H1 (cell line): Measurements from ENCODE around the gene LORICRIN. TPM values are rescaled to one million over a fixed set of nuclear protein-coding genes. Genes with fewer than 3 reads are reported as not detected.

ENCODE experiments used
- CTCF ChIA-PET: fragments of 300-600 bp; sonication (Branson Sonifier 250); formaldehyde crosslinking; loops from one replicate; lab custom pipeline; 2021; ENCODE audit not compliant: partially characterized antibody; lab: Charles Lee
- POLR2A ChIA-PET: fragments of 300-600 bp; sonication (Branson Sonifier 250); formaldehyde crosslinking; loops from one replicate; lab custom pipeline; 2021; ENCODE audit warnings: inconsistent platforms; ENCODE audit not compliant: partially characterized antibody; lab: Charles Lee
- DNase-seq, 2 experiments: peaks; one replicate each; pipeline versions ENCODE4 v3.0.0 to v3.0.0-alpha.2; 2010 to 2022; ENCODE audit warnings: low spot score in 2 of 2, low read depth in 1 of 2, mixed read lengths in 1 of 2
- FAIRE-seq: peaks from 2 replicates; lab custom pipeline; 2011; peaks lifted over from hg19 to GRCh38; lab: Jason Lieb, UNC
- H2AFZ ChIP-seq: 2 replicates; pipeline ENCODE4 v1.8.1; 2012; ENCODE audit warnings: low read length, inconsistent platforms
- H2AK5ac ChIP-seq: 2 replicates; pipeline ENCODE4 v1.6.1; 2013; ENCODE audit warnings: low read depth, low read length
- H2BK120ac ChIP-seq: replicated peaks from 2 replicates; pipeline ENCODE3; 2013; ENCODE audit warnings: low read depth, low read length, inconsistent platforms
- H2BK12ac ChIP-seq: 2 replicates; pipeline ENCODE4 v1.6.1; 2013; ENCODE audit warnings: low read depth, low read length
- H2BK15ac ChIP-seq: 2 replicates; pipeline ENCODE4 v1.6.1; 2013; ENCODE audit warnings: low read length
- H2BK20ac ChIP-seq: 2 replicates; pipeline ENCODE4 v1.6.1; 2013; ENCODE audit warnings: low read length
- H2BK5ac ChIP-seq: 2 replicates; pipeline ENCODE4 v1.6.1; 2013; ENCODE audit warnings: low read depth, low read length
- H3K14ac ChIP-seq: 2 replicates; pipeline ENCODE4 v1.6.1; 2013; ENCODE audit warnings: inconsistent platforms; ENCODE audit not compliant: insufficient read length
- H3K18ac ChIP-seq: 2 replicates; pipeline ENCODE4 v1.6.1; 2013; ENCODE audit warnings: low read length; ENCODE audit errors: extremely low read depth
- H3K23ac ChIP-seq: 2 replicates; pipeline ENCODE4 v1.6.1; 2013; ENCODE audit warnings: inconsistent platforms; ENCODE audit not compliant: insufficient read length
- H3K23me2 ChIP-seq: 2 replicates; pipeline ENCODE4 v1.6.1; 2013; ENCODE audit warnings: low read depth, low read length
- H3K27ac ChIP-seq: 2 replicates; pipeline ENCODE4 v1.6.1; 2011; ENCODE audit warnings: low read depth, low read length, inconsistent platforms
- H3K27me3 ChIP-seq, 4 experiments: replicated peaks in 1 of 4; 1 replicate in 1 of 4; 2 replicates in 3 of 4; pipeline versions ENCODE4 v1.6.1 to v1.8.1; 2011 to 2013; ENCODE audit warnings: low read length in 3 of 4, mild to moderate bottlenecking in 3 of 4, inconsistent platforms in 2 of 4, mixed read lengths in 2 of 4, moderate library complexity in 1 of 4; ENCODE audit not compliant: control insufficient read depth in 3 of 4, insufficient read depth in 3 of 4; ENCODE audit errors: extremely low read depth in 1 of 4
- H3K36me3 ChIP-seq, 4 experiments: 2 replicates each; pipeline versions ENCODE4 v1.6.1 to v1.8.1; 2011 to 2013; ENCODE audit warnings: mild to moderate bottlenecking in 4 of 4, low read length in 3 of 4, moderate library complexity in 2 of 4, control low read depth in 1 of 4, inconsistent platforms in 1 of 4; ENCODE audit not compliant: insufficient read depth in 4 of 4, control insufficient read depth in 2 of 4
- H3K4ac ChIP-seq: replicated peaks from 2 replicates; pipeline ENCODE3; 2013; ENCODE audit warnings: low read length, low read depth, mixed read lengths, inconsistent platforms; ENCODE audit not compliant: insufficient read length
- H3K4me1 ChIP-seq, 4 experiments: replicated peaks in 1 of 4; 1 replicate in 1 of 4; 2 replicates in 3 of 4; pipeline versions ENCODE4 v1.6.1 to v1.8.1; 2011 to 2013; ENCODE audit warnings: low read length in 3 of 4, inconsistent platforms in 2 of 4, mixed read lengths in 1 of 4; ENCODE audit not compliant: insufficient read depth in 4 of 4, control insufficient read depth in 3 of 4
- H3K4me2 ChIP-seq, 2 experiments: 2 replicates each; pipeline versions ENCODE4 v1.6.1 to v1.8.1; 2011 to 2013; ENCODE audit warnings: low read depth in 2 of 2, low read length in 2 of 2, control low read depth in 1 of 2, inconsistent platforms in 1 of 2, mild to moderate bottlenecking in 1 of 2; ENCODE audit not compliant: insufficient read depth in 1 of 2
- H3K4me3 ChIP-seq, 4 experiments: fragments of 200-600, 300-600 bp in 1 of 4; sonication (generic), shearing (Covaris generic), sonication (Bioruptor Twin) in 1 of 4; 2 replicates each; pipeline versions ENCODE4 v1.5.1 to v1.8.1; 2011 to 2016; ENCODE audit warnings: low read length in 4 of 4, low read depth in 3 of 4, control low read depth in 2 of 4, inconsistent platforms in 2 of 4, mild to moderate bottlenecking in 2 of 4, mixed read lengths in 1 of 4, moderate library complexity in 1 of 4; ENCODE audit not compliant: insufficient read depth in 2 of 4; ENCODE audit errors: extremely low read depth in 1 of 4
- H3K56ac ChIP-seq: replicated peaks from 2 replicates; pipeline ENCODE3; 2013; ENCODE audit warnings: low read depth, mild to moderate bottlenecking, mixed read lengths, low read length, inconsistent platforms; ENCODE audit not compliant: insufficient read length
- H3K79me1 ChIP-seq: 2 replicates; pipeline ENCODE4 v1.6.1; 2013; ENCODE audit warnings: low read depth, low read length, control low read depth
- H3K79me2 ChIP-seq, 2 experiments: 2 replicates each; pipeline versions ENCODE4 v1.6.1 to v1.8.1; 2012 to 2013; ENCODE audit warnings: low read length in 2 of 2, mild to moderate bottlenecking in 2 of 2, inconsistent platforms in 1 of 2; ENCODE audit not compliant: insufficient read depth in 2 of 2, control insufficient read depth in 1 of 2
- H3K9ac ChIP-seq, 4 experiments: replicated peaks in 1 of 4; 1 replicate in 1 of 4; 2 replicates in 3 of 4; pipeline versions ENCODE4 v1.6.1 to v1.8.1; 2011 to 2013; ENCODE audit warnings: low read depth in 3 of 4, low read length in 3 of 4, control low read depth in 2 of 4, mild to moderate bottlenecking in 2 of 4, moderate library complexity in 2 of 4, inconsistent platforms in 1 of 4; ENCODE audit errors: extremely low read depth in 1 of 4
- H3K9me3 ChIP-seq, 2 experiments: 2 replicates each; pipeline versions ENCODE4 v1.6.1 to v1.8.1; 2012 to 2013; ENCODE audit warnings: mild to moderate bottlenecking in 2 of 2, moderate library complexity in 2 of 2, control low read depth in 1 of 2, inconsistent platforms in 1 of 2, low read depth in 1 of 2, low read length in 1 of 2, mixed read lengths in 1 of 2; ENCODE audit not compliant: insufficient read depth in 2 of 2
- H4K20me1 ChIP-seq, 2 experiments: replicated peaks in 1 of 2; 2 replicates each; pipeline versions ENCODE3 to v1.8.1; 2011 to 2013; ENCODE audit warnings: inconsistent platforms in 2 of 2, low read length in 2 of 2, mild to moderate bottlenecking in 1 of 2; ENCODE audit not compliant: insufficient read depth in 2 of 2, control insufficient read depth in 1 of 2
- H4K5ac ChIP-seq: 2 replicates; pipeline ENCODE4 v1.6.1; 2013; ENCODE audit warnings: low read length, low read depth, mixed read lengths, inconsistent platforms; ENCODE audit not compliant: insufficient read length
- H4K8ac ChIP-seq: 2 replicates; pipeline ENCODE4 v1.8.0; 2013; ENCODE audit warnings: mild to moderate bottlenecking, moderate library complexity, low read length, inconsistent platforms; ENCODE audit not compliant: insufficient read depth; ENCODE audit errors: extremely low read depth
- H4K91ac ChIP-seq: replicated peaks from 2 replicates; pipeline ENCODE3; 2013; ENCODE audit warnings: low read length, mixed read lengths, inconsistent platforms; ENCODE audit not compliant: insufficient read length
- BRCA1 ChIP-seq: IDR thresholded peaks from 2 replicates; pipeline ENCODE4 v1.6.1; 2012; ENCODE audit warnings: low read depth, low read length, improper control_type of control experiment
- CTCF ChIP-seq, 3 experiments: IDR thresholded peaks; 1 replicate in 2 of 3; 2 replicates in 1 of 3; pipeline versions ENCODE4 v1.5.1 to v1.6.1; 2011; ENCODE audit warnings: low read length in 3 of 3, mild to moderate bottlenecking in 3 of 3, inconsistent platforms in 2 of 3, low read depth in 1 of 3, moderate library complexity in 1 of 3; ENCODE audit not compliant: insufficient read depth in 1 of 3; ENCODE audit errors: control extremely low read depth in 1 of 3
- JUN ChIP-seq: IDR thresholded peaks from 2 replicates; pipeline ENCODE4 v1.6.1; 2011; ENCODE audit warnings: low read depth, mild to moderate bottlenecking, improper control_type of control experiment, low read length
- JUND ChIP-seq: IDR thresholded peaks from 2 replicates; pipeline ENCODE4 v1.6.1; 2011; ENCODE audit warnings: mild to moderate bottlenecking, improper control_type of control experiment, low read length
- SIX5 ChIP-seq: IDR thresholded peaks from 2 replicates; pipeline ENCODE4 v1.6.1; 2011; ENCODE audit warnings: mild to moderate bottlenecking, low read depth, low read length
- TAF1 ChIP-seq: IDR thresholded peaks from 2 replicates; pipeline ENCODE4 v1.6.1; 2011; ENCODE audit warnings: mild to moderate bottlenecking, low read depth, low read length
- ZNF274 ChIP-seq: IDR thresholded peaks from 2 replicates; pipeline ENCODE4 v1.7.0; 2012; ENCODE audit warnings: low read length, borderline replicate concordance; ENCODE audit errors: extremely low read depth
- WGBS, 2 experiments: shearing (Covaris generic) in 1 of 2; methylation state at CpG; one replicate each; pipeline versions ENCODE4 v1.1.6 to v1.1.7; 2013 to 2015; ENCODE audit warnings: low lambda C conversion rate in 2 of 2, mixed read lengths in 2 of 2, inconsistent platforms in 1 of 2, low coverage in 1 of 2, missing lambda C conversion rate in 1 of 2; ENCODE audit not compliant: insufficient replicate concordance in 2 of 2, insufficient coverage in 1 of 2, insufficient read length in 1 of 2; ENCODE audit errors: extremely low coverage in 1 of 2, missing lambda C conversion rate in 1 of 2; 5-methylcytosine and 5-hydroxymethylcytosine counted together
- polyA plus RNA-seq, 7 experiments: library from polyadenylated mRNA; depleted of rRNA in 3 of 7; stranded (reverse) in 5 of 7; unstranded in 2 of 7; fragments of >200 nt in 5 of 7; fragments of 200-250 nt in 2 of 7; gene quantifications; 1 replicate in 5 of 7; 2 replicates in 1 of 7; 4 replicates in 1 of 7; pipeline versions ENCODE4 v1.2.1 to v1.2.3, GENCODE V29; 2011 to 2013; ENCODE audit warnings: missing spikeins in 2 of 7, mixed read lengths in 2 of 7
- total RNA-seq: library from RNA; stranded (reverse); fragmentation: NEBNext Ultra II Directional; extraction: Animal tissue kit (Norgen Biotek cat#: 25700); gene quantifications from 2 replicates; pipeline ENCODE4 v1.2.1, GENCODE V29; 2021
- TF ChIP-seq, protein P1 (sequence below): IDR thresholded peaks from 2 replicates; pipeline ENCODE4 v1.6.1; 2012; ENCODE audit warnings: inconsistent platforms

LORICRIN gene
- total and polyA plus RNA-seq, 2 of the 8 experiments (the other 6 are each of a cell fraction or from before 2014, with no cell fraction given), result not detected

- H3K27ac ChIP-seq, result no peak within 1 kb of the TSS
- H3K27me3 ChIP-seq, result no peaks in the 10 kb centered on the region; a peak in 2 of 7 replicates
- TF ChIP-seq BRCA1 (no peak), TAF1 (no peak), ZNF274 (no peak), JUN (no peak), JUND (no peak), SIX5 (no peak), CTCF (IDR thresholded peaks at IDR 0.05; ENCODE audit: control extremely low read depth in 1 of 3, insufficient read depth in 1 of 3, low read depth in 1 of 3, low read length in 3 of 3) (no peak)
- TF ChIP-seq, protein P1, sequence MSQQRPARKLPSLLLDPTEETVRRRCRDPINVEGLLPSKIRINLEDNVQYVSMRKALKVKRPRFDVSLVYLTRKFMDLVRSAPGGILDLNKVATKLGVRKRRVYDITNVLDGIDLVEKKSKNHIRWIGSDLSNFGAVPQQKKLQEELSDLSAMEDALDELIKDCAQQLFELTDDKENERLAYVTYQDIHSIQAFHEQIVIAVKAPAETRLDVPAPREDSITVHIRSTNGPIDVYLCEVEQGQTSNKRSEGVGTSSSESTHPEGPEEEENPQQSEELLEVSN, result no peak
- no peak within 1 kb of the TSS for H4K8ac ChIP-seq
- no peak within 1 kb of the TSS for H2AK5ac ChIP-seq
- H3K9me3 ChIP-seq, result peaks cover 0 to 4% of the 10 kb centered on the region in 2 experiments; a peak in 2 of 4 replicates
- no peak within 1 kb of the TSS for H4K5ac ChIP-seq
- H3K79me1 ChIP-seq, result no peaks in the 10 kb centered on the region
- no peaks in the 10 kb centered on the region for H3K23me2 ChIP-seq
- no peak within 1 kb of the TSS for H3K9ac ChIP-seq
- no peak within 1 kb of the TSS for H2BK20ac ChIP-seq
- CTCF ChIA-PET, result interaction anchor here (1.4 to 1.5 kb wide), 2 partner anchors 12 to 347 kb away, joined by 5 read pairs; no protein-coding TSS in a partner anchor
- no peak within 1 kb of the TSS for H4K91ac ChIP-seq
- FAIRE-seq (no peak), DNase-seq (no peak)
- H3K36me3 ChIP-seq, result no peaks in the 10 kb centered on the region
- H2BK5ac ChIP-seq, result no peak within 1 kb of the TSS
- WGBS, 2 experiments, result 74% methylated on average over 3 of the region's 3 CpGs; no CpG with 5 or more reads in 1 of the 2 experiments
- no peak within 1 kb of the TSS for H3K18ac ChIP-seq
- H4K20me1 ChIP-seq, result no peaks in the 10 kb centered on the region
- no peaks in the 10 kb centered on the region for H3K4me1 ChIP-seq
- H3K4ac ChIP-seq, result no peak within 1 kb of the TSS
- no peak within 1 kb of the TSS for H2BK120ac ChIP-seq
- no peak within 1 kb of the TSS for H2AFZ ChIP-seq
- H2BK12ac ChIP-seq, result no peak within 1 kb of the TSS
- no peak within 1 kb of the TSS for H3K14ac ChIP-seq
- H3K4me2 ChIP-seq, result no peak within 1 kb of the TSS
- no peak within 1 kb of the TSS for H3K56ac ChIP-seq
- H3K4me3 ChIP-seq, result no peak within 1 kb of the TSS
- H3K79me2 ChIP-seq, result no peaks in the 10 kb centered on the region
- no peak within 1 kb of the TSS for H2BK15ac ChIP-seq
- H3K23ac ChIP-seq, result no peak within 1 kb of the TSS
- POLR2A ChIA-PET, result no interaction called here
Observed at GRCh38 chr1:153217212-153217611, 42.3 kb upstream of the LORICRIN start, which contains the start of gene PRR9. TSS of gene PRR9 (plus strand) at chr1:153217584. CDS start at chr1:153218145, 561 bp downstream.
